KBM-7 (cell line): Measurements from ENCODE around the gene CHRNA9.

Experiments used
- DNase-seq: peaks from one replicate; pipeline ENCODE4 v3.0.0-alpha.2; 2015
- in situ Hi-C: fragments of 300-500 bp; cut with MboI; formaldehyde crosslinking; loops from 2 replicates; pipeline ENCODE4 v1.14.3; 2020; ENCODE audit warnings: low sequenced_read_pairs, low pct_unique_long_range_greater_than_20kb, mixed read lengths

CHRNA9 gene

GRCh38 chr4:40331101-40331745, 3.9 kb upstream of the CHRNA9 start:
- no peak for DNase-seq
- in situ Hi-C loops, result no loop called here

- in situ Hi-C loops, result no loop called here
- no peak for DNase-seq
Observed at GRCh38 chr4:40331961-40332360, 3.2 kb upstream of the CHRNA9 start.

DNA sequence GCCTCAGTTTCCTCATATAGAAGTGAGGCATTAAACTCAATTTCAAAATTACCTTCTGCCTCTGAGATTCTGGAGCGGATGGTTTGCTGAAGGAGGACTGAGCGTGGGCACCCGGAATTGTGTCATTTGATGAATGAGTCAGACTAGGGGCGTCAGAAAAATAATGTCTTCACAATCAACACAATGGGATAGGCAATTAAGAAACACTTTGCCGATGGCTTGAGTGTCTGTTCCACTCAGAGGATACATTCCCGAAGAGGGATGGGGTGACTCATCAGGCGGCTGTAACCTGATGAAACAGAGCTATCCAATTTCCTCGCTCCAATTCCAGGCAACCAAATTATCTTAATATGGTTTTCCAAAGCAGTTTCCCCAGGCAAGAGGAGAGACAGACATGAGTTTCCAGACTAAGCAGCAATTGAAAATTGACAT, 1.2 kb upstream of the CHRNA9 start:
- no peak for DNase-seq
- in situ Hi-C loops, result no loop called here

DNA sequence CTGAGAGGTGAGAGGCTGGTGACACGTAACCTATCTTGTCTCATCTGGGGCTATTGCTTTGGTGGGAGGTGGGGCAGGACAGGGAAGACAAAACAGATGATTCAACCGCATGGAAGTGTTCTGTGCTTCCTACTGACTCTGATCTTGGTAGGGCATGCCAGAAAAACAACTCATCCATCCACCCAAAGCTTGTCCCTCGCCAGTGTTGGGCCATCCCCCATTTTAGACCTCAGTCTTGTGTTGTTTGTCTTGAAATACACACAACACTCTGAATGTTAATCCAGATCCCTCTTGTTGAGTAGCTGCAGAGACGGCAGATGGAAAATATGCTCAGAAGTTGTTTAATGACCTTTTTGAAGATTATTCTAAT, 377 bp downstream of the CHRNA9 start:
- in situ Hi-C loops, result no loop called here

GRCh38 chr4:40337051-40337450, 1.9 kb downstream of the CHRNA9 start:
- in situ Hi-C loops, result no loop called here
- no peak for DNase-seq

More for the DNA sequence above, 377 bp downstream of the CHRNA9 start:
- no peak for DNase-seq

- peak; percentile 25 for DNase-seq
- in situ Hi-C loops, result no loop called here
Observed at GRCh38 chr4:40337523-40337922, 2.4 kb downstream of the CHRNA9 start.

DNA sequence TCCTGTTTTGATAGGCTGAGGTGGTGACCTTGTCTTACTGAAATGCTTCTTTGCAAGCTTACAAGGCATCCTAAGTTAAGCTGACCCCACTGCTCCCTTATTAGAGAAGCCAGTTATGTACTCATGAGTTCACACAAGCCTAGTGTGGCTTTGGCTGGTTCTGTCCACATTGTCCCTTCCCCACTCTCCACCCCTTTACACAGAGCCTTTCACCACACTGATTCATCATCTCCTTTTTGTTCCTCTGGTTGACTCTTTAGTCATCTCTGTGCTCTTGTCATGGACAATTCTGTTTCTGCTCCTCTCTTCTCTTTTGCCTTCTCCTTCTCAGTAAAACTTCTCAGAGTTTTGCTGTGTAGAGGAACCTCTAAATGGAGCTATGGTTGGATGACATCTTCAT, 4.9 kb downstream of the CHRNA9 start:
- in situ Hi-C loops, result no loop called here

GRCh38 chr4:40347472-40347871, 12.3 kb downstream of the CHRNA9 start:
- in situ Hi-C loops, result no loop called here
- no peak for DNase-seq

More for the DNA sequence above, 4.9 kb downstream of the CHRNA9 start:
- DNase-seq, result no peak

- in situ Hi-C loops, result no loop called here
- no peak for DNase-seq
Observed at GRCh38 chr4:40348000-40348399, 12.9 kb downstream of the CHRNA9 start.

GRCh38 chr4:40349561-40350198, 14.5 kb downstream of the CHRNA9 start:
- in situ Hi-C loops, result no loop called here
- DNase-seq, result no peak

DNA sequence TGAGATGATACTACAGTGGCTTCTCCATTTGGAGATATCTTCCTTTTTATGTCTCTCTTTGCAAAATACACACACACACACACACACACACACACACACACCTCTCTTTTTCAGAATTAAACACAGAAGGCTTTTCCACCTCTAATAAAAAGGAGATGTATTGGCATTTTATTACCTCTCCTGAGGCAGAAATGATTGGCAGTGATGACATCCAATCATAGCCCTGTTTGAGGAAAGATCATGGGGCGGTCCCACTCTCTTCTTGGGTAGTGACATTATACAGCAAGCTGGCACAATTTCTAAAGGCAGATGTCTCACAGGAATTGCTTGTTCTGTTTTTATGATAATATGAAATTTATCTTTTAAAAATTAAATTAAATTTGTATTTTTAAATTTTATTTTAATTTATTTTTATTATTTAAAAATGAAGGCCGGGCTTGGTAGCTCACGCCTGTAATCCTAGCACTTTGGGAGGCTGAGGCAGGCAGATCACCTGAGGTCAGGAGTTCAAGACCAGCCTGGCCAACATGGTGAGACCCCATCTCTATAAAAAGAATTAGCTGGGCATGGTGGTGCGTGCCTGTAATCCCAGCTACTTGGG, 15.6 kb downstream of the CHRNA9 start:
- in situ Hi-C loops, result no loop called here
- DNase-seq, result no peak

DNA sequence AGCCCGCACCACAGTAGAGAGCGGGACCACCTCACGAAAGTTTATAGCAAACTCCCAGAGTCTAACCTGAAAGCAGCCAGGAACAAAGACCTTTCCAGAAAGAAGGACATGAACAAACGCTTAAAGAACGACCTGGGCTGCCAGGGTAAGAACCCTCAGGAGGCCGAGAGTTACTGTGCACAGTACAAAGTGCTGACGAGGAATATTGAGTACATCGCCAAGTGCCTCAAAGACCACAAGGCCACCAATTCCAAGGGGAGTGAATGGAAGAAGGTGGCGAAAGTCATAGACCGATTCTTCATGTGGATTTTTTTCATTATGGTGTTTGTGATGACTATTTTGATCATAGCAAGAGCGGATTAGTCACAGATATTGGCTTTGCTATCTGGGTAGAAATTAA, 19.0 kb downstream of the CHRNA9 start:
- no peak for DNase-seq
- in situ Hi-C loops, result no loop called here

DNA sequence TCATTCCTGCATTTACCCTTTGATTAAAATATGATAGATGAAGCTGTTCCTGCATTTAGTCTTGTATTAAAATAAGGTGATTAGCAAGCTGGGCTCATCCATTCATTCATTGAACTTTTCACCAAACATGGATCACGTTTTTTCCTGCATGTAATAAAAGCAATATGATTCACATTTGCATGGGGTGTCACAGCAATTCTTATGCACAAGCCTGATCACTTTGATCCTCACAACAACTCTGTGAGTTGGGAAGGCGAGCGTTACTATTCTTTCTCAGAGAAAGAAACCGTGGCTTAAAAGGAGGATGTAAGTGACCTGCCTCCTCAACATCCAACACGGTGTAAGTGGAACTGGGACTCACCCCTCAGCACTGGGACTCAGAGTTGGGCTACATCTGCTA, 20.0 kb downstream of the CHRNA9 start:
- in situ Hi-C loops, result no loop called here
- no peak for DNase-seq

DNA sequence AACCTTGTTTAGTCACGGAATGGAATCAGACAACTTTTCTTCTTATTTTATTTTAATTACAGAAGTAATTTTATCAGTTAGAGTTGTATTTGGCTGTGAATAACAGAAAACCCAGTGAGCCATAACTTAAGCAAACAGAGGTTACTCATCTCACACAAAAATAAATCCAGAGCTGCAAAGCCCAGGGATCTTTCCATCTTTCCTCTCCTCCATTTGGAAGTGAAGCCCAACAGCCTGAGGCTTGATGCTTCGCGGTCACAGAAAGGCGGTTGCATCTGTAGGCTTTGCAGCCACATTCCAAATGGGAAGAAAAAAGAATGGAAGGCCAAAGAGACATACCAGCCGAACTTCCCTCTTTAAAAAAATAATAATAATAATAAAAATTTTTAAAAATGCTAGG, 22.6 kb downstream of the CHRNA9 start:
- in situ Hi-C loops, result no loop called here

DNA sequence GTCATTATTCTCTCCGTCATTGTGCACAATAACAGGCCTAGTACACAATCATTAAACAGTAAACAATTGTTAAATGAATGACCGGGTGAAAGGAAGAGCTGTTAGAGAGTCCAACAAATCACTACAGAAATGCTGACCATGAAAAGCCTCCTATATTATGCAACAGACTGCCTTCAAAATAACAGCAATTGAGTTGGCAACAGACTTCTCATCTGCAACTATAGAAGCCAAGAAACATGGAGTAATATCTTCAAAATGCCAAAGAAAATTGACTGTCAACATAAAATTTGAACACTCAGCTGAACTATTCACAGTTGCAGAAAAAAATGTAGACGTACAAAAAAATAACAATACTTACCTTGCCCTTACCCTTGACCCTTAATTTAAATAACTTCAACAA, 26.2 kb downstream of the CHRNA9 start:
- DNase-seq, result no peak
- in situ Hi-C loops, result no loop called here

More for the DNA sequence above, 22.6 kb downstream of the CHRNA9 start:
- DNase-seq, result no peak

- in situ Hi-C loops, result no loop called here
- no peak for DNase-seq
Observed at GRCh38 chr4:40363382-40363920, 28.3 kb downstream of the CHRNA9 start.

DNA sequence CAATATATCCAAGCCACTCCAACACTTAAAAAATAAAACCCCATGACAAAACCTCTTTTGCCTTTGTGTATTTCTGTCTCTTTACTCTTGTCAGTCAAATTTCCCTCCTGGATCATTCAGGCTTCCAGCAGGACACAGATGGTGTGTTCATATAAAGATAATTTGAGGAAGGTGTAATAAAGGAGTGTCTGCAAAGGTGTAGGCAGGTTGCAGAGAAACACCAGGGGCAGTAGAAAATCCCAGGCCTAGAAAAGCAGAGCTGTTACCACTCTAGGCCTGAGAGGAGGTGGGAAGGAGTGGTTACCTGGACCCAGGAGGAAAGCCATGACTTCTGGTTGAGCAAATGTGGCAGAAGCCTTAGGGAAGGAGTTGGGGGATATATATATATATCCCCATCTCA, 28.8 kb downstream of the CHRNA9 start:
- in situ Hi-C loops, result no loop called here
- no peak for DNase-seq

DNA sequence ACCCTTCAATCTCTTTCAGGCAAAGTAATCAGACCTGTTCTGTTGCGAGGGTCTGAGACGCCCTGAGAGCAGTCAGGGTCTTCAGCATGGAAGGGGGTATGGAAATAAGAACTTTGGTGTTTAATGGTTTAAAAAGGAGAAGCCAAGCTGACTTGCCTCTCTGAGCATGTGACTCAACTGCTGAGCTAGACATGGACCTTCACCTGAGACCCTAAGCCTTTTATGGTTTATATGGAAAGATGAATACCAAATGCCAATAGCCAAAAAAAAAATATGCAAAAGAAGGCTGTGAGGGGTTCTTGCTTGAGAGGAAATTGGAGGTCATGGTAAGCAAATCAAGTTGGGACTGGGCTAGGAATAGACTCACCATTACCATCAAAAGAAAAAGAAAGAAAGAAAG, 30.6 kb downstream of the CHRNA9 start:
- no peak for DNase-seq
- in situ Hi-C loops, result no loop called here

DNA sequence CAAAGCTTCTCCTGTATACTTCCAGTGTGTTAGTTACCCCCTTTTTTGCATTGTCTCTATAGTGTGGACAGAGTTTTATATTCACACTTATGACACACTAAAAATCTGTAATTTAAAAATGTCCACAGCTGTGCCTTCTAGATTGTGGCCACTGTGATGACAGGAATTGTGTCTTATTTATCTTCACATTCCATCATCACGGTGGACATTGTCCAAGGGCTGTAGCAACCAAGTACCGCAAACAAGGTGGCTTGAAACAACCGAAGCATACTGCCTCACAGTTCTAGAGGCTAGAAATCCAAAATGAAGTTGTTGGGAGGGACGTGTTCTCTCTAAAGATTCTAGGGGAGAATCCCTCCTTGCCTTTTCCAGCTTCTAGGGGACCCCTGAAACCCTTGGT, 32.3 kb downstream of the CHRNA9 start:
- in situ Hi-C loops, result no loop called here
- DNase-seq, result no peak

- DNase-seq, result no peak
- in situ Hi-C loops, result no loop called here
Observed at GRCh38 chr4:40369437-40370274, 34.5 kb downstream of the CHRNA9 start.
